ENCODE data around the gene NOP10.

DNA sequence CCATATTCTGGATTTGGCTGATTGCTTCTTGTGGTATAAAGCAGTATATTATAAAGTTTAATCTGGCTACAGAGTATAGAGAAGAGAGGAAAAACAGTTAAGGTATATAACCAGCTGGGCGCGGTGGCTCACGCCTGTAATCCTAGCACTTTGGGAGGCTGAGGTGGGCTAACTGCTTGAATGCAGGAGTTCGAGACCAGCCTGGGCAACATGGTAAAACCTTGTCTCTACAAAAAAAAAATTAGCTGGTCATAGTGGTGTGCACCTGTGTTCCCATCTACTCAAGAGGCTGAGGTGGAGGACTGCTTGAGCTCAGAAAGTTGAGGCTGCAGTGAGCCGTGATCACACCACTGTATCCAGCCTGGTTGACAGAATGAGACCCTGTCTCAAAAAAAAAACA is 12.7 kb downstream of the NOP10 start:
- TF ChIP-seq EP300 (IDR thresholded peaks at IDR 0.05; ENCODE audit: borderline replicate concordance in 1 of 2, low read depth in 2 of 2, low read length in 2 of 2) (no peak), SIN3A (conservative IDR thresholded peaks at IDR 0.05 in 1 of 2, IDR thresholded peaks at IDR 0.05 in 1 of 2; ENCODE audit: low read depth in 1 of 2, low read length in 2 of 2) (no peak), POLR2AphosphoS5 (IDR thresholded peaks at IDR 0.05; ENCODE audit: low read depth, low read length) (no peak)

All from H1 (cell line).